Activated CD4-positive, alpha-beta T cell treated with anti-CD3 and anti-CD28 coated beads for 1 hour (primary cell): Measurements from ENCODE around the gene TSPEAR.

Source experiments
- DNase-seq: peaks from one replicate; pipeline ENCODE4 v3.0.0-alpha.2; 2020

Gene TSPEAR

GRCh38 chr21:44539046-44539445 lies 172.3 kb downstream of the TSPEAR start:
- no peak for DNase-seq

- peak; percentile 6 for DNase-seq
Measured at GRCh38 chr21:44537930-44538911, 173.2 kb downstream of the TSPEAR start.

GRCh38 chr21:44535963-44536362 lies 175.4 kb downstream of the TSPEAR start:
- DNase-seq = no peak

- DNase-seq = no peak
Measured at GRCh38 chr21:44534688-44535087, 176.7 kb downstream of the TSPEAR start.

- no peak for DNase-seq
Measured at GRCh38 chr21:44533891-44534627, 177.3 kb downstream of the TSPEAR start.

- DNase-seq = no peak
Measured at GRCh38 chr21:44533121-44533890, 178.1 kb downstream of the TSPEAR start.

GRCh38 chr21:44532712-44533111 lies 178.7 kb downstream of the TSPEAR start:
- no peak for DNase-seq

GRCh38 chr21:44531606-44532564 lies 179.5 kb downstream of the TSPEAR start:
- no peak for DNase-seq

- DNase-seq = no peak
Measured at GRCh38 chr21:44530903-44531605, 180.3 kb downstream of the TSPEAR start.

- no peak for DNase-seq
Measured at GRCh38 chr21:44530221-44530902, 181.0 kb downstream of the TSPEAR start.

GRCh38 chr21:44529503-44530125 lies 181.8 kb downstream of the TSPEAR start:
- no peak for DNase-seq

GRCh38 chr21:44529011-44529421 lies 182.4 kb downstream of the TSPEAR start:
- DNase-seq = no peak

GRCh38 chr21:44528634-44528995 lies 182.8 kb downstream of the TSPEAR start:
- no peak for DNase-seq

- no peak for DNase-seq
Measured at GRCh38 chr21:44527983-44528633, 183.3 kb downstream of the TSPEAR start.

GRCh38 chr21:44527156-44527982 lies 184.0 kb downstream of the TSPEAR start:
- DNase-seq = no peak

- DNase-seq = no peak
Measured at GRCh38 chr21:44526096-44526997, 185.0 kb downstream of the TSPEAR start.

GRCh38 chr21:44525391-44526095 lies 185.8 kb downstream of the TSPEAR start:
- DNase-seq = no peak
